ENCODE data around the gene C1orf94.

The C1orf94 gene

GRCh38 chr1:34188985-34189384, 12.3 kb downstream of the C1orf94 start:
- no peak overlapping the region for H3K27ac ChIP-seq (replicated peaks)
- H3K27me3 ChIP-seq (ENCODE audit: insufficient read depth, poor library complexity, severe bottlenecking), result no peaks in the 10 kb centered on the region
- H3K4me3 ChIP-seq (replicated peaks; ENCODE audit: insufficient read depth, low read length), result no peak overlapping the region
- TF ChIP-seq, protein P1, sequence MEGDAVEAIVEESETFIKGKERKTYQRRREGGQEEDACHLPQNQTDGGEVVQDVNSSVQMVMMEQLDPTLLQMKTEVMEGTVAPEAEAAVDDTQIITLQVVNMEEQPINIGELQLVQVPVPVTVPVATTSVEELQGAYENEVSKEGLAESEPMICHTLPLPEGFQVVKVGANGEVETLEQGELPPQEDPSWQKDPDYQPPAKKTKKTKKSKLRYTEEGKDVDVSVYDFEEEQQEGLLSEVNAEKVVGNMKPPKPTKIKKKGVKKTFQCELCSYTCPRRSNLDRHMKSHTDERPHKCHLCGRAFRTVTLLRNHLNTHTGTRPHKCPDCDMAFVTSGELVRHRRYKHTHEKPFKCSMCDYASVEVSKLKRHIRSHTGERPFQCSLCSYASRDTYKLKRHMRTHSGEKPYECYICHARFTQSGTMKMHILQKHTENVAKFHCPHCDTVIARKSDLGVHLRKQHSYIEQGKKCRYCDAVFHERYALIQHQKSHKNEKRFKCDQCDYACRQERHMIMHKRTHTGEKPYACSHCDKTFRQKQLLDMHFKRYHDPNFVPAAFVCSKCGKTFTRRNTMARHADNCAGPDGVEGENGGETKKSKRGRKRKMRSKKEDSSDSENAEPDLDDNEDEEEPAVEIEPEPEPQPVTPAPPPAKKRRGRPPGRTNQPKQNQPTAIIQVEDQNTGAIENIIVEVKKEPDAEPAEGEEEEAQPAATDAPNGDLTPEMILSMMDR (IDR thresholded peaks at IDR 0.05; ENCODE audit: insufficient read depth, low read length), result no peak
- TF ChIP-seq SPI1 (IDR thresholded peaks at IDR 0.05; ENCODE audit: borderline replicate concordance, low read depth), result no peak
- TF ChIP-seq, protein P2, sequence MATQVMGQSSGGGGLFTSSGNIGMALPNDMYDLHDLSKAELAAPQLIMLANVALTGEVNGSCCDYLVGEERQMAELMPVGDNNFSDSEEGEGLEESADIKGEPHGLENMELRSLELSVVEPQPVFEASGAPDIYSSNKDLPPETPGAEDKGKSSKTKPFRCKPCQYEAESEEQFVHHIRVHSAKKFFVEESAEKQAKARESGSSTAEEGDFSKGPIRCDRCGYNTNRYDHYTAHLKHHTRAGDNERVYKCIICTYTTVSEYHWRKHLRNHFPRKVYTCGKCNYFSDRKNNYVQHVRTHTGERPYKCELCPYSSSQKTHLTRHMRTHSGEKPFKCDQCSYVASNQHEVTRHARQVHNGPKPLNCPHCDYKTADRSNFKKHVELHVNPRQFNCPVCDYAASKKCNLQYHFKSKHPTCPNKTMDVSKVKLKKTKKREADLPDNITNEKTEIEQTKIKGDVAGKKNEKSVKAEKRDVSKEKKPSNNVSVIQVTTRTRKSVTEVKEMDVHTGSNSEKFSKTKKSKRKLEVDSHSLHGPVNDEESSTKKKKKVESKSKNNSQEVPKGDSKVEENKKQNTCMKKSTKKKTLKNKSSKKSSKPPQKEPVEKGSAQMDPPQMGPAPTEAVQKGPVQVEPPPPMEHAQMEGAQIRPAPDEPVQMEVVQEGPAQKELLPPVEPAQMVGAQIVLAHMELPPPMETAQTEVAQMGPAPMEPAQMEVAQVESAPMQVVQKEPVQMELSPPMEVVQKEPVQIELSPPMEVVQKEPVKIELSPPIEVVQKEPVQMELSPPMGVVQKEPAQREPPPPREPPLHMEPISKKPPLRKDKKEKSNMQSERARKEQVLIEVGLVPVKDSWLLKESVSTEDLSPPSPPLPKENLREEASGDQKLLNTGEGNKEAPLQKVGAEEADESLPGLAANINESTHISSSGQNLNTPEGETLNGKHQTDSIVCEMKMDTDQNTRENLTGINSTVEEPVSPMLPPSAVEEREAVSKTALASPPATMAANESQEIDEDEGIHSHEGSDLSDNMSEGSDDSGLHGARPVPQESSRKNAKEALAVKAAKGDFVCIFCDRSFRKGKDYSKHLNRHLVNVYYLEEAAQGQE (IDR thresholded peaks at IDR 0.05; ENCODE audit: insufficient replicate concordance, low read depth), result no peak
- no peak for TF ChIP-seq POLR2AphosphoS5 (IDR thresholded peaks at IDR 0.05; ENCODE audit: low read depth)
- no peak for TF ChIP-seq GABPA (IDR thresholded peaks at IDR 0.05; ENCODE audit: low read depth)
- no peak for DNase-seq (ENCODE audit: low read depth in 1 of 2, low spot score in 1 of 2)

- H3K4me3 ChIP-seq (replicated peaks; ENCODE audit: insufficient read depth, low read length), result no peak overlapping the region
- no peak for DNase-seq (ENCODE audit: low read depth in 1 of 2, low spot score in 1 of 2)
- H3K27ac ChIP-seq (replicated peaks), result no peak overlapping the region
- H3K27me3 ChIP-seq (ENCODE audit: insufficient read depth, poor library complexity, severe bottlenecking), result no peaks in the 10 kb centered on the region
- TF ChIP-seq, protein P1 (IDR thresholded peaks at IDR 0.05; ENCODE audit: insufficient read depth, low read length), result no peak
- TF ChIP-seq SPI1 (IDR thresholded peaks at IDR 0.05; ENCODE audit: borderline replicate concordance, low read depth), result no peak
- TF ChIP-seq, protein P2 (IDR thresholded peaks at IDR 0.05; ENCODE audit: insufficient replicate concordance, low read depth), result no peak
- no peak for TF ChIP-seq POLR2AphosphoS5 (IDR thresholded peaks at IDR 0.05; ENCODE audit: low read depth)
- no peak for TF ChIP-seq GABPA (IDR thresholded peaks at IDR 0.05; ENCODE audit: low read depth)
Measured at GRCh38 chr1:34190692-34191091, 14.0 kb downstream of the C1orf94 start.

DNA sequence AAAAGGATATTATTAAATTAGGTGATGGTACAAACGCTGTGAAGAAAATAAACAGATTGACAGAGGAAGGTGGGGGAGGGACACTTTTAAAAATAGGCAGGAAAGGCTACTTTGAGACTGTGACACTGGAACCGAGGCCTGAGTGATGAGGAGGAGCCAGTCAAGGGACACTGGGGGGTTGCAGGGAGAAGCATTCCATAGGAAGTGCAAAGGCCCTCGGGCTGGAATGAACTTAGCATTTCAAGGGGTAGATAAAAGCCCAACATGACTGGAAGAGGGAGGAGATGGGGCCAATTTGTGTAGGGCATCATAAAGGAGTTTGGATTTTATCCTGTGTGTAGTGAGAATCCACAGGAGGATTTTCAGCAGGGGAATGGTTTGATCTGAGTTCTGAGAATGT, 15.9 kb downstream of the C1orf94 start:
- Histone ChIP-seq H3K4me3 (replicated peaks; ENCODE audit: insufficient read depth, low read length) (no peak overlapping the region), H3K27ac (replicated peaks) (no peak overlapping the region), H3K27me3 (ENCODE audit: insufficient read depth, poor library complexity, severe bottlenecking) (no peaks in the 10 kb centered on the region)
- no peak for DNase-seq (ENCODE audit: low read depth in 1 of 2, low spot score in 1 of 2)
- TF ChIP-seq, protein P1 (IDR thresholded peaks at IDR 0.05; ENCODE audit: insufficient read depth, low read length), result no peak
- TF ChIP-seq POLR2AphosphoS5 (IDR thresholded peaks at IDR 0.05; ENCODE audit: low read depth) (no peak), SPI1 (IDR thresholded peaks at IDR 0.05; ENCODE audit: borderline replicate concordance, low read depth) (no peak), GABPA (IDR thresholded peaks at IDR 0.05; ENCODE audit: low read depth) (no peak)
- TF ChIP-seq, protein P2 (IDR thresholded peaks at IDR 0.05; ENCODE audit: insufficient replicate concordance, low read depth), result no peak

Data from HL-60 (cell line).